HS-27A (cell line): Measurements from ENCODE around the gene CDH12.
"Not testable (repeated sequence)": the region's sequence is repeated elsewhere in the genome, so short reads cannot be mapped to it uniquely, and the experiment has no call there.

Source experiments
- DNase-seq: peaks from one replicate; pipeline ENCODE4 v3.0.0-alpha.2; 2012; ENCODE audit warnings: low read depth, missing footprints

CDH12 gene

GRCh38 chr5:22460189-22460588, 393.0 kb downstream of the CDH12 start:
- no peak for DNase-seq

DNA sequence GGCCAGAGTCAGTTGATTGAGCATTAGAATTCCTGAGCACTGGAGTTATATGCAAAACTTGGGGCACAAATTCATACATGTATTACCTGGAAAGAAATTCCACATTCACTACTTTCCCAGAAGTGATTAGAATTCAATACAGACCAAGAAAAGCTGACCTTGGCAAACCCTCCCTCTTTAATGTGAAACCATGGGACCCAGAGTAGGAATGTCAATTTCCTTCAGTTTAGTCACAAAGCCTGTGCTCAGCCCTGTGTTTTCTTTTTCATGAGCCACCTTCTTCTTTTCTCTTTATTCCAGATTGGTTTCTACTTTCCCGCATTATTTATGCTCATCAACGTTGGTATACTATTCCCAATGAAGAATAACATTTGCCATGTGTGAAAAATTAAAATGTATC, 420.2 kb downstream of the CDH12 start:
- DNase-seq = no peak

- DNase-seq = no peak
Measured at GRCh38 chr5:22431840-22432239, 421.3 kb downstream of the CDH12 start.

DNA sequence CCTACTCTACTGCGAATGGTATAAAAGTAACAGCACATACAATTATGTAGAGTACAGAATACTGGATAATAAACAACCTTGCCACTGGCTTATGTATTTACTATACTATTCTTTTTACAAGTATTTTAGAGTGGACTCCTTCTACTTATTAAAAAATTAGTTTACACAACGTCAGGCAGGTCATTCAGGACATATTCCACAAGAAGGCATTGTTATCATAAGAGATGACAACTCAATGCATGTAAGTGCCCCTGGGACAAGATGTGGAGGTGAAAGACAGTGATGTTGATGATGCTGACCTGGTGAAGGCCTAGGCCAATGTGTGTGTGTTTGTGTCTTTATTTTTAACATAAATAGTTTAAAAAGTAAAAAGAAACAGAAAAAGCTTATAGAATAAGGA, 421.7 kb downstream of the CDH12 start:
- no peak for DNase-seq

DNA sequence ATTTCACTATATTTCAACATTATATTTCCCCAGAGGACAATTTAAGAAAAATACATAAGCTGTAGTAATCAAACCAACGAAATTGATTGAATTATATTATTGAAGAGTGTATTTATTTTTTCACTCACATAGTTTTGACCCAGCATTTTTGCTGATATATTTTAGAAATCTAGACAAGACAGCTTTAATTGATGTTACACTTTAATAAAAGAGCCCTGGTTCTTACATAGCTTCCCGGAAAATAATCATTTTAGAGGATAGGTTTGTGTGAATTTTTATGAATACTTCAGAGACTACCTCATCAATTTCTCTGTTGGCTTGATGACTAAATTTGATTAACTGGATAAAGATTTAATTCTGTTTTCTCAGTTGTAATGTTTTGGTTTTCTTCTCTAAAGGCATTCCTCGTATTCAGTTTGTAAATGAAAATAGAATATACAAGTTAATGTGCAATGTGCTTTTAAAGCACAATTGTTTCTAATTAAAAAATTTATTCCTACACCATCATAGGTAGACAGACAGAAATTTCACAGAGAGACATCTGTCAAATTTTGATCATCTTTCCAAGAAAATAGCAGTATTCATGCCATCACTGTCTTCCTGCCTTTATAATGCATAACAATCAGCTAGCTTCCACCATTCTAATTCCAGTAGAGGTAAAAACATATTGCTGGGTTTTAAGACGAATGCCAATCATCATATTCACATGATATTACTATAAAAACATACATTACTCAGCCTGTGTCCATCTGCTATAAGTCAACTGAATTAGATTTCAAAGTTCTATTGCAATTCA, 441.4 kb downstream of the CDH12 start:
- DNase-seq = no peak

DNA sequence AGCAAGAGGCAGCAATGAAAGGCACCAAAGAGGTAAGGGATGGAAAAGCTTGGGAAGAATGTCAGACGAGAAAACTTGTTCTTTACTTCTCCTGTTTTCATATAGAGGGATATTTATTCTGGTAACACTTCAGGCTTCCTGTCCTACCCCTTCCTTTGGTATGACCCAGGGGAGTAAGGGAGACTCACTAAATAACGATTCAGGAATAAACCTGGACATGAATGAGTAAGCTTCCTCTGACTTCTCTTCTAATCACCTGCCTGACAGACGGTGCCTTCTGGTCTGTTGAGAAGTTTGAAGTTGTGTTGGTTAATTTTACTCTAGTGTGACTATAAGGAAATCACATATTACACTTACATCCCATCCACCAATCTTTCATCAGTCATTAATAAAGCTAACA, 461.2 kb downstream of the CDH12 start:
- no peak for DNase-seq

DNA sequence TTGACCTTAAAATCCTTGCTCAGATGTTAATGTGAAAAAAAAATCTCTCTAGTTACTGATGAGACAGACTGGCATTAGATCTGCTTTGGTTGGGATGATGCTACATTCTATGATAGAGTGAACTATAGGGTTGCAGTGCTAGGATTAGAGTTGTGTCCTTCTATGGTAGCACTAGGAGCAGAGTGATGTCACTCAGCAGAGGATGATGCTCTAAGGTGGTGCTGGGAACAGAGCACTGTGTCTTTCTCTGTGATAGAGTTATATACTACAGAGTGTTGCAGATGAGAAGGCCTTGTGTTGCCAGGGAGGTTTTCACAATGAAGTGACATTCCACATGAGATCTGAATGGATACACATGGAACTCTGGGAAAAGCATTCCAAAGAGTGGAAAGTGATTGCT, 462.3 kb downstream of the CDH12 start:
- DNase-seq = no peak

DNA sequence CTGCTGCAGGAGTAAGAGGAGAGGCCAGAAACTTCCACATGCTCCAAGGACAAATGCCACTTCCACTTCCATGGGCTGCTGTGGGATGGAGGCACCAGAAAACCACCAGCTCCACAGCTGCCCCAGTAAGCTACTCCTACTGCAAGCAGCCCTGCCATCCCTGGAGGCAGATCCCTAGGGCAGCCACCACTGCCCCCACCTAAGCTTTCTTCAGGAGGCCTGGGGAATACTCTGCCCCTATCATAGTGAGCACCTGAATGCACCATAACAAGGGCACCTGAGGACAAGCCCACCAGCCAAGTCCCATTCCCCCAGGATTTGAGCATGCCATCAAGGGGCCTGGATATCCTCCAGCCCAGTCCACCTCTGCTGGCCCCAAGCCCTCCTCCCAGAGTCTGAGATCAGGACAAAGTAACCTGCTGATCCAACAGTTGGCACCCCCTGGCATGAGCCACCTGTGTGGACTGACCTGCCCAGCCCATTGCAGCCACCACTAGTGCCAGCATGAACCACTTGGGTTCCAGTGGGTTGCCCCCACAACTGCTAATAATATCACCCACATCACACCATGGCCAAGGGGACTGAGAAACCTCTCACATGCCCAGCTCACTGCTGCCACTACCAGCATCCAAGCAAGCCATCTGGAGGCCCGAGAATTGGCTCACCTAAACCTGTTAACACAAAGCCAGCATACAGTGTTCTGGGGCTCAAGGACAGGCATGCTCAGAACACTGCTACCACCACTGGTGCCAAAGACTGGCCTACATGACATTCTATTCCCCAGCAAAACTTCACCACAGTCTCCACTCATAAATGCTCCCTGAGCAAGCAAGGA, 480.1 kb downstream of the CDH12 start:
- DNase-seq = no peak

- DNase-seq = no peak
Measured at GRCh38 chr5:22372376-22372775, 480.8 kb downstream of the CDH12 start.

DNA sequence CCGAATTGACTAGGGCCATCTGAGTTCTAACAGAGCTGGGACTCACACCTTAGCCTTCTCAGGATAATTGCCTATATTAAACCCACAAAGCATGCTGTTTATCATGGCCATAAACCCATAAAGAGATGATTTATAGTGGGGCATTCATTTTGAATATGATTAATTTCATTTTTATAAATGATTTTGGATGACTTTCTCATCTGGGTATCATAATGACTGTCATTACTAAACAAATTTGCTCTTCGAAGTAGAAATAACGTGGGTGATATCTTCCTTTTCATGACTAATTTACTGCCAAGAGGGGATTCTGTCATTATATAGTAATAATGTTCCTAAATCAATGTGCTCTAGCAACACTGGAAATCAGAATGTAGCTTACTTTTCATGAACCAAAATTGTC, 498.2 kb downstream of the CDH12 start:
- no peak for DNase-seq

DNA sequence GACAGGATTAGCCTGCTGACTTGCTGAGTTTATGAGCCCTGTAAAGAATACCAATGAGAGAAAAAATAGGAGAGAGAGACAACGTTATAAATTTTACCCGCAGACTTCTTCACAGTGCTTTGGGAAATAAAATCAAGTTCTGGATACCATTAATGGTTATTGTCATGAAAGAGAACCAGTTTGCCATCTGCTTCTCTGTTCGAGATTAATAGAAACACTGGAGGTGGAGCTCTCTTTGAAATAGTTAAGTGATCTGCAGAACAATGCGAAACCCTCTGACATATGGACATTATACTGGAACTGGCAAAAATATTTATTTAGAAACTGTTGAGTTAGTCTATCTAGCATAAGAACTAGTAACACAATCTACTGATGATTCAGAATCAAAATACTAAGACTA, 500.7 kb downstream of the CDH12 start:
- DNase-seq = no peak

GRCh38 chr5:22351178-22351577, 502.0 kb downstream of the CDH12 start:
- no peak for DNase-seq

- no peak for DNase-seq
Measured at GRCh38 chr5:22348027-22348426, 505.1 kb downstream of the CDH12 start.

- no peak for DNase-seq
Measured at GRCh38 chr5:22344000-22344399, 509.1 kb downstream of the CDH12 start.

DNA sequence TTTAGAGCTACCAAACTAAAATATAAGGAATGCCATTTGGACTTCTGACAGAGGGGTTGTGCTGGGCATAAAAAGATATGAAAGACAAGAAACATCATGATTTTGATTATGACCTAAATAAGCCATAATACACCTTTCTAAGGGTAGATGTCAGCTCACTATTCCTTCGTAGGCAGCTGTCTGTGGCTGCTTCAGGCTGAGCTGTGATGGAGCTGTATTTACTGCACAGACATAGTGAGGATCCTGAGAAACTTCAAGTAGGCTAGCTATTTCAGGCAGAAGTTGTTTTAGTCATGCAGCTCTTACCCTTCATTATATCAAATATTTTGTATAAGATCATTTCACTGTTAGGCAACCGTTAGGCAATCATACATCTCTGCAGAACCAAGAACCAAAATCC, 511.7 kb downstream of the CDH12 start:
- no peak for DNase-seq

DNA sequence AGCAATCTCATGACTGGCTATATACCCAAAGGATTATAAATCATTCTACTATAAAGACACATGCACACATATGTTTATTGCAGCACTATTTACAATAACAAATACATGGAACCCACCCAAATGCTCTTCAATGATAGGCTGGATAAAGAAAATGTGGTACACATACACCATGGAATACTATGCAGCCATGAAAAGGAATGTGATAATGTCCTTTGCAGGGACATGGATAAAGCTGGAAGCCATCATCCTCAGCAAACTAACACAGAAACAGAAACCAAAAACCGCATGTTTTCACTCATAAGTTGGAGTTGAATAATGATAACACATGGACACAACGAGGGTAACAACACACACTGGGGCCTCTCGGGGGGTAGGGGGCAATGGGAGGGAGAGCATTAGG, 520.2 kb downstream of the CDH12 start:
- not testable (repeated sequence) for DNase-seq

DNA sequence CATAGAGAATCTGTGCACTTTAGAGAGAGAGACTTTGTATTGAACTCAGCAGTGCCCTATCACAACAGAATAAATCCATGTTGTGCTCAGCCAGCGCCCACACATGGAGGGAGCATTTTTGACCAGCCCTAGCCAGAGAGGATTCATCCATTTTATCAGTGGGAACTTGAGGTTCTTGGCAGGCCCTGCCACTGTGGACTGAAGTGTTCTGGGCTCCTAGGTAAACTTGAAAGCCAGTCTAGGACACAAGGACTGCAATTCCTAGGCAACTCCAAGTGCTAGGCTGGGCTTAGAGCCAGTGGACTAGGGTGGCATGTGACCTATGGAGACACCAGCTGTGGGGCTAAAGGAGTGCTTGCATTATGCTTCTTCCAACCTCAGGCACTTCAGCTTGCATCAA, 523.5 kb downstream of the CDH12 start:
- DNase-seq = no peak

- no peak for DNase-seq
Measured at GRCh38 chr5:22319798-22320197, 533.3 kb downstream of the CDH12 start.

- DNase-seq = no peak
Measured at GRCh38 chr5:22316294-22316693, 536.9 kb downstream of the CDH12 start.

DNA sequence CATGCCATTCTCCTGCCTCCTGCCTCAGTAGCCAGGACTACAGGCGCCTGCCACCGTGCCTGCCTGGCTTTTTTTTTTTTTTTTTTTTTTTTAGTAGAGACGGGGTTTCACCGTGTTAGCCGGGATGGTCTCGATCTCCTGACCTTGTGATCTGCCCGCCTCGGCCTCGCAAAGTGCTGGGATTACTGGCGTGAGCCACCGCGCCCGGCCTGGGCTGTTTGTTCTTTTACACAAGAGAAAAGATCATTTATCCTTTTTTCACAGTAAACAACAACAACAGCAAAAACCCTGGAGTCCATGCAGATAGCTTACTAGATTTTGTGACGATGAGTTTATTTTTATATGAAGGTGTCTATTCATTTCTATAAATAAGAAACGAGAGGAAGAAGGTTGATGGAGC, 538.1 kb downstream of the CDH12 start:
- DNase-seq = not testable (repeated sequence)

- DNase-seq = no peak
Measured at GRCh38 chr5:22314548-22314947, 538.6 kb downstream of the CDH12 start.

DNA sequence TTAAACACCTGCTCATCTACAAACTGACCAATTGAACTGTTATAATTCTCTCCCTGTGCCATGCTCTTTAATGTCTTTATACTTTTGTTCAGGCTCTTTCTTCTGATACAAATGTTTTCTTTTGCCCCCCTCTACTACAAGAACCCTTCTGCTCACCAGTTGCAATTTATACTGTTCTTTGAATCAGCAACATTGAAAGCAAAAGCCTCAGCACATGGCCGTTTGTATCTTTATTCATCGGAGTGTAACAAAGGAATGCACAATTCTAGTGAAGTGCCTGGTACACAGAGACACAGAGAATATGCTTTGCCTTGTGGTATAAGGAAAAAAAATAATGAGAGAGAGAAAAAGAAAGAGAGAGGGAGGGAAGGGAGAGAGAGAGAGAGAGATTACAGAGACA, 547.1 kb downstream of the CDH12 start:
- no peak for DNase-seq

- no peak for DNase-seq
Measured at GRCh38 chr5:22295832-22296231, 557.3 kb downstream of the CDH12 start.
